ENCODE results near the gene TBL3. TPM values are rescaled to one million over a fixed set of nuclear protein-coding genes. Genes with fewer than 3 reads are reported as not detected.
"Not testable (repeated sequence)": the region's sequence is repeated elsewhere in the genome, so short reads cannot be mapped to it uniquely, and the experiment has no call there.

TBL3 gene
- total and polyA plus RNA-seq, 3 donors from 2014 or later = 77.1 to 109 (median 83.4) TPM

DNA sequence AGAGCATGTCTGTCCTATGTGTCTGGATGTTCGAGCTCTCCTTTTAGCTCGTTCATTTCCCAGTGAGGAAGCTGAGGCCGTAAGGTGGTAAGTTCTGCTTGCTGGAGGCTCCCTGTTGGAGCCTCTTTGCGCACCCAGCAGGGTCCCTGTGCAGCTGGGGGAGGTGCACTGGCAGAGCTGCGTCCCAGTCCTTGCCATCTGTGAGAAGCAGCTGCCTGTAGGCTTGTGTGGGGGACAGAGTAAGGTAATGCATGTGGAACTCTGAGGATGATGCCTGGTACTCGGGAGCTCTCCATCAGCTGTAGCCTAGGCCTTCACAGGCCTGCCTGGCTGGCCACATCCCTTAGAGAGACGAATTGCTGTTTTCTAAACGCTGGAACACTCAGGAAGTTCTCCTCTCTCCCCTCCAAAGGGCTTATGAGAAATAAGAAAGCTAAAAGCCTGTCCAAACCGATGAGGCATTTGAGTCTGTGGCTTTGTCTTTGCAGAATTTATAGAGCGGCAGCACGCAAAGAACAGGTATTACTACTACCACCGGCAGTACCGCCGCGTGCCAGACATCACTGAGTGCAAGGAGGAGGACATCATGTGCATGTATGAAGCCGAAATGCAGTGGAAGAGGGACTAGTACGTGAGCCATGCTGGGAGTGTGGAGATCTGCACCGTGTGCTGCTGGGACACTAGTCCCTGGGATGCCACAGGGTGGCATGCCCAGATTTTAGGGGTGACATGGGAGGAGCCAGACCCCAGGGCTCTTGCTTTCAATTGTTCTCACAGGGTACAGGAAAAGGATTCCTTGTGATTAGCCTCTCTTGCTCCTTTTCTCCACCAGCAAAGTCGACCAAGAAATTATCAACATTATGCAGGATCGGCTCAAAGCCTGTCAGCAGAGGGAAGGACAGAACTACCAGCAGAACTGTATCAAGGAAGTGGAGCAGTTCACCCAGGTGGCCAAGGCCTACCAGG lies 10.9 kb upstream of the TBL3 start:
- no peaks in the 10 kb centered on the region for H3K27me3 ChIP-seq
- H3K4me1 ChIP-seq = peaks cover 23% of the 10 kb centered on the region

DNA sequence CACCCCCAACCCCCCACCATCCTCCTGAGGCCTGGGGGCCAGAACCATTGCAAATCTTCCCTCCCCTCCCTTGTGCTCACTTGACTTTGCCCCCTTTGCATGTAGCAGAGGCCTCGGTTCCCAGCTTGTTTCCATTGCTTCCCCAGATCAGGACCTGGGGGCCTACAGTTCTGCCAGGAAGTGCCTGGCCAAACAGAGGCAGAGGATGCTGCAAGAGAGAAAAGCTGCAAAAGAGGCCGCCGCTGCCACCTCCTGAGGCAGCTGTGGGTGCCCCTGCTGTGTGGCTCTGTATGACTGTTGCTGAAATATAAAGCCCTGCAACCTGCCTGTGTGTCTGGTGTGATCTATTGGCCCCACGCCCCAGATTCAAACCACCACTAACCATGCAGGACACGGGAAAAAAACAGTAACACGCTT lies 10.2 kb upstream of the TBL3 start:
- no peaks in the 10 kb centered on the region for H3K36me3 ChIP-seq (ENCODE audit: low read depth, missing control alignments)
- intact Hi-C loops (cut with DNase I; ENCODE audit: low total_unique reads) = no loop called here
- H3K9me3 ChIP-seq = no peaks in the 10 kb centered on the region

More for the DNA sequence above, 10.9 kb upstream of the TBL3 start:
- WGBS, 2 donors = 61 to 65% methylated on average over 20 of the region's 20 CpGs
- no peak for DNase-seq
- no peaks in the 10 kb centered on the region for H3K36me3 ChIP-seq (ENCODE audit: low read depth, missing control alignments)
- no peaks in the 10 kb centered on the region for H3K9me3 ChIP-seq
- no peak for TF ChIP-seq POLR2A (IDR thresholded peaks at IDR 0.05)
- TF ChIP-seq, protein P1, sequence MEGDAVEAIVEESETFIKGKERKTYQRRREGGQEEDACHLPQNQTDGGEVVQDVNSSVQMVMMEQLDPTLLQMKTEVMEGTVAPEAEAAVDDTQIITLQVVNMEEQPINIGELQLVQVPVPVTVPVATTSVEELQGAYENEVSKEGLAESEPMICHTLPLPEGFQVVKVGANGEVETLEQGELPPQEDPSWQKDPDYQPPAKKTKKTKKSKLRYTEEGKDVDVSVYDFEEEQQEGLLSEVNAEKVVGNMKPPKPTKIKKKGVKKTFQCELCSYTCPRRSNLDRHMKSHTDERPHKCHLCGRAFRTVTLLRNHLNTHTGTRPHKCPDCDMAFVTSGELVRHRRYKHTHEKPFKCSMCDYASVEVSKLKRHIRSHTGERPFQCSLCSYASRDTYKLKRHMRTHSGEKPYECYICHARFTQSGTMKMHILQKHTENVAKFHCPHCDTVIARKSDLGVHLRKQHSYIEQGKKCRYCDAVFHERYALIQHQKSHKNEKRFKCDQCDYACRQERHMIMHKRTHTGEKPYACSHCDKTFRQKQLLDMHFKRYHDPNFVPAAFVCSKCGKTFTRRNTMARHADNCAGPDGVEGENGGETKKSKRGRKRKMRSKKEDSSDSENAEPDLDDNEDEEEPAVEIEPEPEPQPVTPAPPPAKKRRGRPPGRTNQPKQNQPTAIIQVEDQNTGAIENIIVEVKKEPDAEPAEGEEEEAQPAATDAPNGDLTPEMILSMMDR (IDR thresholded peaks at IDR 0.05) = no peak
- intact Hi-C loops (cut with DNase I; ENCODE audit: low total_unique reads) = no loop called here
- no peak overlapping the region for H3K4me3 ChIP-seq
- H3K27ac ChIP-seq = no peak overlapping the region

DNA sequence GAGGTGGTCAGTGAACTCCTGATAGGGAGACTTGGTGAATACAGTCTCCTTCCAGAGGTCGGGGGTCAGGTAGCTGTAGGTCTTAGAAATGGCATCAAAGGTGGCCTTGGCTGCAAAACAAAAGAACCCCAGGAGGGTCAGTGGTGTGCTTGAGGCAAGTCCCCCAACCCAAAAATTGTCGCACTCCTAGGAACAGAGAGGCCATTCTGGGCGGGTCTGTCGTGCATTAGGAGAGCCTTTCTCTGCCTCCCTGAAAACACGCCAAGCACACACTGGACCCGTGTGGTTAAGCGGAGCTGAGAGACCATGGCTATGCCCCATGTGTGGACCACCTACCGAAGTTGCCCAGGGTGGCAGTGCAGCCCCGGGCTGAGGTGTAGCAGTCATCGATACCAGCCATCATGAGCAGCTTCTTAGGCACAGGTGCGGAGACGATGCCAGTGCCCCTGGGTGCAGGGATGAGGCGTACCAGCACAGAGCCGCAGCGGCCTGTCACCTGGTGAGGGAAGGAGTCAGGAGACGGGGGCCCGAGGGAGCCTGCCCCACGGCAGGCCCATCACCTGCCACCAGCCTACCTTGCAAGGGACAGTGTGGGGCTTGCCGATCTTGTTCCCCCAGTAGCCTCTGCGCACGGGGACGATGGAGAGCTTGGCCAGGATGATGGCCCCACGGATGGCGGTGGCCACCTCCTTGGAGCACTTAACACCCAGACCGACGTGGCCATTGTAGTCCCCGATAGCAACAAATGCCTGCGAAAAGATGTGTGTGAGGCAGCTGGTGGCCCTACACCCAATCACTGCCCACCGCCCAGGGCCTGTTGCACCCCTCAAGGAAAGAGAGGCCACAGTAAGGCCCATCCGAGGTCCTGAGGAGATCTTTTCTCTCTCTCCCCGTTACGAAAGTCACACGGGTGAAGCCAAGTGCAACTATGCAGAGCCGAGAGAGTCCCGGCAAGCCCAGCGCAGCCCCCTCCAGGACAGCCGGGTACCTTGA lies 9.4 kb upstream of the TBL3 start:
- DNase-seq; intact Hi-C loops (cut with DNase I; ENCODE audit: low total_unique reads); H3K4me3 ChIP-seq; H3K9me3 ChIP-seq; H3K27ac ChIP-seq; H3K27me3 ChIP-seq; H3K36me3 ChIP-seq (ENCODE audit: low read depth, missing control alignments): not testable (repeated sequence)
- peaks cover 24% of the 10 kb centered on the region for H3K4me1 ChIP-seq
- 90 to 92% methylated on average over 24 to 36 of the region's 37 CpGs for WGBS, 2 donors

More for the DNA sequence above, 10.2 kb upstream of the TBL3 start:
- Histone ChIP-seq H3K27ac (no peak overlapping the region), H3K4me3 (no peak overlapping the region), H3K4me1 (peaks cover 24% of the 10 kb centered on the region), H3K27me3 (no peaks in the 10 kb centered on the region)
- TF ChIP-seq, protein P1 (IDR thresholded peaks at IDR 0.05) = no peak
- no peak for TF ChIP-seq POLR2A (IDR thresholded peaks at IDR 0.05)
- no peak for DNase-seq
- WGBS, 2 donors = 72 to 74% methylated on average over 6 of the region's 6 CpGs

DNA sequence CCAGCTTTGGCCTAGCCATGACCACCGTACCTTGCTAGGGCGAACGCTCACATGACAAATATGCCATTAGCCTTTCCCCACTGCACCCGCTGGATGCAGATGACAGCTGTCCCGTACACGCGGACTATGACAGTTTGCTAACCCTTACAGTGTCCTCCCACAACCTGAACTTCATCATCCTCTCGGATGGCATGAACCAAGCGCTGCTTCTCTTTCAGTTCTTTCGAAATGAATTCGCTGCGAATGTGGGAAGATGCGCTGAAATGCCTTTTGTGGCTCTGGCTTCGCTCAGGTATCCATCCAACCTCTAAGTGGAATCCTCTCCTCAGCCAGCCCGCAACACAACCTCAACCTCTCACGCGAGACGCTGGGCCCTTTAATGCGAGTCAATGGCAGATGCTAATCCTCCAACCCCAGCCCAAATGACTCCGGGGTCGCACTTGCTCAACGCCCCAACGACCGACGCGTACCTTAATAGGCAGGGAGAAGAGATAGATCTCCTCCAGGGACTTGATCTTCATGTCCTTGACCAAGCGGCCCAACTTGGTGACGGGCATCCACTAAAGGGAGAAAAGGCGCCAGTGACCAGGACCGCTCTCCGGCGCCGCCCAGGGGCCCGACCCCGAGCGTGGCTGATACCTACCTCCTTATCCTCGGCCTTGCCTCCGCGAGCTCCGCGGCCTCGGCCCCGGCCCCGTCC lies 7.9 kb upstream of the TBL3 start:
- no peak for DNase-seq
- H3K4me1 ChIP-seq = peaks cover 22% of the 10 kb centered on the region
- TF ChIP-seq POLR2A (IDR thresholded peaks at IDR 0.05) = no peak
- TF ChIP-seq, protein P1 (IDR thresholded peaks at IDR 0.05) = no peak

More for the DNA sequence above, 7.9 kb upstream of the TBL3 start:
- intact Hi-C loops (cut with DNase I; ENCODE audit: low total_unique reads) = no loop called here
- H3K36me3 ChIP-seq (ENCODE audit: low read depth, missing control alignments) = no peaks in the 10 kb centered on the region
- 10 to 15% methylated on average over 16 to 44 of the region's 44 CpGs for WGBS, 2 donors
- H3K9me3 ChIP-seq = no peaks in the 10 kb centered on the region
- no peaks in the 10 kb centered on the region for H3K27me3 ChIP-seq
- peak overlapping the region; percentile 86 to 97 for H3K27ac ChIP-seq
- peak overlapping the region; percentile 64 to 96 for H3K4me3 ChIP-seq
